SU-DHL-6 (cell line): ENCODE results near the gene ABCB8.

ENCODE experiments used
- EZH2phosphoT487 ChIP-seq: fragments of 200-600 bp; sonication (generic), shearing (Covaris generic); conservative IDR thresholded peaks from 2 replicates; pipeline ENCODE4 v1.6.1; 2018; ENCODE audit warnings: mild to moderate bottlenecking, antibody characterized with exemption, low read length, moderate library complexity, mixed read lengths
- TF ChIP-seq, protein P1 (sequence below): fragments of 200-600 bp; sonication (generic); IDR thresholded peaks from one replicate; pipeline ENCODE4 v1.5.1; 2017; ENCODE audit warnings: antibody characterized with exemption, mild to moderate bottlenecking, low read length, moderate library complexity; ENCODE audit not compliant: insufficient read depth, poor library complexity, severe bottlenecking

DNA sequence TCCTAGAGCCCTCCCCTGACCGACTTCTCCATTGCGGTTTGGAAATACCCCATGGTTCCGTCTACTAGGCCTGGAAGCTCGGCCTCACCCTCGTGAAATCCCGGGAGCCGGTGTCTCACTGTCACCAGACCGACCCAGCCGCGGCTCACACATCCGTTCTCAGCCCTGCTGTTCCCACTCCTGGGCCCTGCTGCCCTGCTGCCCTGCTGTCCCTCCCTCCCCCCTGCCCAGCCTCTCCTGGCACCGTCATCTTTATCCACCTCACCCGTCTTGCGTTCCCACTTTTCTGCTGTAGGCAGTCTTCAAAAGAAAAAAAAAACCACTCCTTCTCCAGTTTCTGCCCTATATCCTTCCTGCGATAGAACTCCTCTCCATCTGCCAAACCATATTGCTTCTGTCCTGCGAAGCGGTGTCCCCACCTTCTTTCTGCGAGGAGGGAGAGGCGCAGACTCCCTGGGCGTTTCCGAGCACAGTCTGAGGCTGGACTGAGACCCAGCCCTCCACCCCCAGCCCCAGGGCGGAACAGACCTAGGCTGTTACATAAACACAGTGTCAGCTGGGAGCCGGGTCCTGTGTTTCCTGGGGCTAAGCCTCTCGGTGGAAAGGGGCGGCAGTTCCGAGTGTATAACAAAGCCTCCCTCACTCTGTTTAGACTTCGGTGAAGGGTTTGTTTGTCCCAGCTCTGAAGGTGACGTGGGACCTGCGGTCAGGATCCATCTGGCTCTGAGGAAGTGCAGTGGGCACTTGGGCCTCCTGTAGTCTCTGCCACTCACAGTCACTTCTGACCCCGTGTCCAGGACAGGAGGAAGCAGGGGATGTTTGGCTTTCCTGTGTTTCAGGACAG lies 60.8 kb downstream of the ABCB8 start:
- TF ChIP-seq, protein P1, sequence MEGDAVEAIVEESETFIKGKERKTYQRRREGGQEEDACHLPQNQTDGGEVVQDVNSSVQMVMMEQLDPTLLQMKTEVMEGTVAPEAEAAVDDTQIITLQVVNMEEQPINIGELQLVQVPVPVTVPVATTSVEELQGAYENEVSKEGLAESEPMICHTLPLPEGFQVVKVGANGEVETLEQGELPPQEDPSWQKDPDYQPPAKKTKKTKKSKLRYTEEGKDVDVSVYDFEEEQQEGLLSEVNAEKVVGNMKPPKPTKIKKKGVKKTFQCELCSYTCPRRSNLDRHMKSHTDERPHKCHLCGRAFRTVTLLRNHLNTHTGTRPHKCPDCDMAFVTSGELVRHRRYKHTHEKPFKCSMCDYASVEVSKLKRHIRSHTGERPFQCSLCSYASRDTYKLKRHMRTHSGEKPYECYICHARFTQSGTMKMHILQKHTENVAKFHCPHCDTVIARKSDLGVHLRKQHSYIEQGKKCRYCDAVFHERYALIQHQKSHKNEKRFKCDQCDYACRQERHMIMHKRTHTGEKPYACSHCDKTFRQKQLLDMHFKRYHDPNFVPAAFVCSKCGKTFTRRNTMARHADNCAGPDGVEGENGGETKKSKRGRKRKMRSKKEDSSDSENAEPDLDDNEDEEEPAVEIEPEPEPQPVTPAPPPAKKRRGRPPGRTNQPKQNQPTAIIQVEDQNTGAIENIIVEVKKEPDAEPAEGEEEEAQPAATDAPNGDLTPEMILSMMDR = no peak
- no peak for TF ChIP-seq EZH2phosphoT487
